Amniotic stem cell (primary cell): ENCODE measurements around the gene RELL1.

Experiments used
- DNase-seq: peaks from one replicate; lab custom pipeline; 2025; lab: John Stamatoyannopoulos, UW

The RELL1 gene, protein sequence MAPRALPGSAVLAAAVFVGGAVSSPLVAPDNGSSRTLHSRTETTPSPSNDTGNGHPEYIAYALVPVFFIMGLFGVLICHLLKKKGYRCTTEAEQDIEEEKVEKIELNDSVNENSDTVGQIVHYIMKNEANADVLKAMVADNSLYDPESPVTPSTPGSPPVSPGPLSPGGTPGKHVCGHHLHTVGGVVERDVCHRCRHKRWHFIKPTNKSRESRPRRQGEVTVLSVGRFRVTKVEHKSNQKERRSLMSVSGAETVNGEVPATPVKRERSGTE

DNA sequence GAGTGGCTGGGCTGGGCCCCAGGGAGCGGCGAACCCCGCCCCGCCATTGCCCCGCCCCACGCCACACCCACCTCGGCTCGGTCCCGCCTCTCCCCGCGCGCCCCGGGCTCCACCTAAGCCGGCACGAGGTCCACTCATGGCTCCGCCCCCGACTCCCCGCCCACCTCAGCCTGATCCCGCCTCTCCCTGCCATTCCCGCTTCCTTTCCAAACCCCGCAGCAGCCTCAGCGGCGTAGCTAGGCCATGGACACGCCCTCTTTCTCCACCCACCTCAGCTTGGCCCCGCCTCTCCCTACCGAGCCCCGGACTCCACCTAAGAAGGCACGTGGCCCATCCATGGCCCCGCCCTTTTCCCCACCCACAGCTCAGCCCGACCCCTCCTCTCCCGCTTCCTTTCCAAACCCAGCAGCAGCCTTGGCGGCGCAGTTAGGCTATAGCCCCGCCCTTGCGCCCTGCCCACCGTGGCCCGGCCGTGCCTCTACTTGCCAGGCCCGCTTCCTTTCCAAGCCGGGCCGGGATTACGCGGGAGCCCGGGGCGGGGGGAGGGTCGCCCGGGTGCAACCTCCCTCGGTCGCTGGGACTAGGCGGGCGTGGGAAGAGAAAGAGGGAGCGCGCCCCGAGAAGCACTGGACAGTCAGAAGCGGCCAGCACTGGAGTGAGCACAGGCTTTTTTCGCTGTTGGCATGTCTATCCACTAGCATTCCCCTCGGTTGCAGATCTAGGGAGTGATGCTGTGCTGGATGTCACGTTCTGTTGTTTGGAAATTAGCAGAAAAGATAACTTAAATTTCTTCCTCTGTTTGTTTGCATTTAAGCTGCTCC is at the start of gene RELL1:
Gene RELL1 (minus strand): TSS at position 4 of the 821 bp plus-strand sequence. CDS start 89 bp downstream, outside the sequence.
- DNase-seq, result peak; percentile 98

DNA sequence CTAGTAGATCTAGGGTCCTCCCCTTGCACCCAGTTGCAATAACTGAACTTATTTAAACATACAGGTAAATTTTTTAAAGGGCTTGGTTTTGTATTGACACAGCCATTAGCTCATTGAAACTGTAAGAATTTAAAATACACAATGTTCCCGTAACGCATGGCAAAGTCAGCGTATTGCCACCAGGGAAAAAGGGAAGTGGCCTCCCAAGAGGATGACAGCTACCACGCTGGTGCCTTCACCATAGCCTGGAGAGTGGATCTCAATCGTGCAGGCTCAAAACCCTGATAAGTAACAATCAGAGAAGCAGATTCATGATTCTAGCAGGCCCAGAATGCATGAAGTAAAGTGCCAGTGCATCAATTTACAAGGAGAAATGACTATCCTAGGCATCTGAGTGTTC is 49.4 kb upstream of the RELL1 start:
- DNase-seq, result no peak

DNA sequence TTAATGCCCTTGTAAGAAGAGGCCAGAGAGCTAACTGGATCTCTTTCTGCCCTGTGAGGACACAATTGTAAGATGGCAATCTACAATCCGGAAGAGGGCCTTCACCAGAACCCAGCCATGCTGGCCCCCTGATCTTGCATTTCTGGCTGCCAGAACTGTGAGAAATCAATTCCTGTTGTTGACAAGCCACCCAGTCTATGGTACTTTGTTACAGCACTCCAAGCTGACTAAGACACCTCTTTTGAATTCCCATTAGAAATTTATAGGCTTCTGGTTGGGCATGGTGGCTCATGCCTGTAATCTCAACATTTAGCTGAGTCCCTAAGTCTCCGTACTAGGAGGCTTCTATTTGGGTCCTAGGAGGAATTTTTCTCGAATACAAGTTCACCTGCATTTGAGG is 48.8 kb upstream of the RELL1 start:
- no peak for DNase-seq

DNA sequence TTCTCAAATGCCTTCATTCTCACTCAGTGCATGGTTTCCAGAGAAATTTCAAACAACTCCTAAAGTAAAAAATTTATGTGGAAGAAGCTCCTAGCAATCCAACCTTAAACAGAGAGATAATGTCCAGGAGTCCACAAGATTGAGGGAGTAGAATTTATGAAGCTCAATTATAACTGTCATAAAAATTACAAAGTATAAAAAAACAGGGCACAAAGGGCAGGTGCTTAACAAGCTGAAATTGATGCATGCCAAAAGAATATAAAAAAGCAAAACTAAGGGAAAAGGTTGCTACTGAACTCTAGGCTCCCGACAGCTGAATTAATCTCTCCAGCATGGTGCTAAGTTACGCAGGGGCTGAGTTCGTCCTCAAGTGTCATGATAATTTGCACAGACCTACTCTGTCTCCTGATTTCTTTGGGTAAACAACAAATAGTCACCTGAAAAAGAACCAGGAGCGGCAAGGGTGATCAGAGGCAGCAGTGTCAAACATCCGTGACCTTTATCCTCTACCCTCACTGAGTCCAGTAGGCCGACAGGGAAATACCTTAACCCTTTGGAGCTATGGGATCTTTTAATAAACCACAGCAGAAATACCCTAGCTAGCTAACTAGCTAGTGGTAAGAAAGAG is 47.2 kb upstream of the RELL1 start:
- no peak for DNase-seq

DNA sequence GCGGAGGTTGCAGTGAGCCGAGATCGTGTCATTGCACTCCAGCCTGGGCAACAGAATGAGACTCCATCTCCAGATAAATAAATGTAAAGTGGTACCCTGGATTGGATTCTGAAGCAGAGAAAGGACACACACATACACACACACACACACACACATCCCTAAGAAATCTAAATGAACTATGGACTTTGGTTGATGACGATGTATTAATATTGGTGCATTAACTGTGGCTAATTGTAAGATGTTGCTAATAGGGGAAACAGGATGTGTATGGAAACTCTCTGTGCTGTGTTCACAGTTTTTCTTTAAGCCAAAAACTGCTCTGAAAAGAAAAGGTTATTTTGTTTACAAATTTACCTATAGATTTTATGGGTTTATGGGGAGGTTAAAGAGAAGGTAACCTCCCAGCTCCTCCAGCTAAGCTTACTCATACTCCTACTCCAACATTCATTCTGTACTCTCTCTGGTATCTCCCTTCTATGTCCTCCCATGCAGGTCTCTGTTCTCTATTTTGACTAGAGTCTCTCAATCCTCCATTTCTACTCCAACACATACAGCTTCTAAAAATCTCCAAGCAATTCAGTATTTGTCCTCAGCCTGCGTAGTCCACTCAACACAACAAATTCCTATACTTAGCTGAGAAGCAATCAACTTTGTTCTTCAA is 46.5 kb upstream of the RELL1 start:
- no peak for DNase-seq

DNA sequence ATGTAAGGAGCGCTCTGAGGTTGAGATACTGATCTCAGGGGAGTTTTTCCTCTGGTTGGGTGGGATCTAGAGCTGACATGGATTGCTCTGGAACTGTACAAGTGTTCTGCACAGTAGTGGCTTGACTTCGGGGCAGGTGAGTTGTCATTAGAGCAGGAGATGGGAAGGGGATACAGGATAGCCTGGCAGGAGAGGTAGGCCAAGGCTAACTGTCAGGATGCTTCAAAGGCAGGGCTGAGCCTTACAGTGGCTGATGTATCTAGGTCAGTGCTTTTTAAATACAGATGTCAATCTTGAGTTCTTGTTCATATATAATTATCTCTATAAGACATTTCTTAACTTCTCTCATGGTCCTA is 43.5 kb upstream of the RELL1 start:
- no peak for DNase-seq

DNA sequence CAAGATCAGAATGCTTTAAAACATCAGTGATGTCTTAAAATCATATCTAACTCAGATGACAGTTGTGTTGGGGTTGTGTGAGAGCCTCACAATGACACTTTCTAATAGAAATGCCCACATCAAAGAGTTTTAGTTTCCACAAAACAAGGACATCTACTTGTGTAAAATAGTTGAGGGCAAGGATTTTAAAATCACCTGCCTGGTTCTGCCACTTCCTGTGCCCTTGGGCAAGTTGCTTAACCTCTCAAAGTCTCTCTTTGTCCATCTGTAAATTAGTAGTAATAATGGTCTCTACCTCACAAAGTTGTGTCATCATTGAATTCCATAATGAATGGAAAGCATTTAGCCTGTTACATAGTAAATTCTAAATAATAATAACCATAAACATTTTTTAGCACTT is 41.9 kb upstream of the RELL1 start:
- DNase-seq, result no peak

DNA sequence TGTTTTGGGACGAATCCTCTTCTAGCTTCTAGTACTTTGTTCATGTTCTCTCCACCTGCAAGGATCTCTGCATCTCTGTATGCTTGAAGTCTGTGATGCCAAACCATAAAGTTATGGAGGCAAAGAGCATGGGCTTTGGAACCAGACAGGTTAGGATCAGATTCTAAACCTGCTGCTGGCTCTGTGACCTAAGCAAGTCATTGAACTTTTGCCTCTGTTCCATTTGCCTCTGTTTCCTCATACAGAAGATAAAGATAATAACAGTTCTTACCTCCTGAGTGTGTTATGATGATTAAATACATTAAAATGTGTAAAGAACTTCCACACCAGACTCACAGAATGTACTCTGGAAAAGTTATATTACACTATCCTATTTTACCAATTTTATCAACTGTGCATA is 41.5 kb upstream of the RELL1 start:
- no peak for DNase-seq

DNA sequence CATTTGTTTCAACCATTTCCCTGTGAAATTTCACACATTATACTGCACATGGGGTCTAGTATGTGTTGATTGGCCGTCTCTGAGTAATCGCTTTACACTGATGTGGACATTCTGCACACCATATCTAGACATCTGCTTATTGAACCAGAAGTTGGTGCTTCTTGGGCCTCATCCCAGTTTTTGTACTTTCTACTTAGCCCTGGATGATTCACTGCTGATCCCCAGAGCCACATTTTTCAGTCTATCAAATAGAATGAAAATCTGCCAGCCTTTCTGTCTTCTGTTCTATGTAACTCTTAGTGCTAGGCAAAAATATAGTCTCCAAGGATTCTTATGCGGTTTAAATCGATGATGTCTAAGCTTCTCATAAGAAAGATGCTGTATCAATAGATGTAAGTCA is 40.5 kb upstream of the RELL1 start:
- DNase-seq, result no peak

DNA sequence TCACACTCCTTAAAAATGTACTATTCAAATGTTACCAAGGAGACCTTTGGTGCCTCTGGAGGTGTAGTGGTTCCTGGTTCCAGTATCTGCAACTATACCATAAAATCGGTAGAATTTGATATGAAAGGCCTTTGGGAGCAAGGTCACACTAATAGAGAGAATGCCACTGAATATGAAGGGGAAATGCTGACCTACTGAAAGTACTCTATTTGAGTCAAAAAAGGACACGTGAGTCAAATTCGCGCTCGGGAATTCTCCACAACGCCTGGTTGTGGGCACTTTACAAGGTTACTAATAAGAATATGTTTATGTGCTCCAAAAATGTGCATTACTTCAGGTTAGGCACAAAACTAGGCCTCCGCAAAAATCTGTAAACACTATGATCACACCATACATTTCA is 39.5 kb upstream of the RELL1 start:
- DNase-seq, result no peak

DNA sequence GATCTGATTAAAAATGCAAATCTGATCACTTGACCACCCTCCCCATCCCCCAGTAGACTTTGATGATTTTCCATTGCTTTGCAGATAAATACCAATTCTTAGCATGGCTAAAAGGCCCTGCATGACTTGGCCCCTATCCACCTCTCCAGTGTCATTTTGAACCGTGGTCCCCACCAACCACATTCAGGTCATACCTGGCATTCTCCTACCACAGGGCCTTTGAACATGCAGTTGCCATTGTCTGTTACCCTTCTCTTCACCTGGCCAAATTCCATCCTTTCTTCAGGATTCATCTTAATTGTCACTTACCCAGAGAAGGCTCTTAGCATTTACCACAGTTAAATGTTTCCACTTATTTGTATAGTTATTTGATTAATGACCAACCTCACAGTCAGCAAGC is 36.9 kb upstream of the RELL1 start:
- no peak for DNase-seq

DNA sequence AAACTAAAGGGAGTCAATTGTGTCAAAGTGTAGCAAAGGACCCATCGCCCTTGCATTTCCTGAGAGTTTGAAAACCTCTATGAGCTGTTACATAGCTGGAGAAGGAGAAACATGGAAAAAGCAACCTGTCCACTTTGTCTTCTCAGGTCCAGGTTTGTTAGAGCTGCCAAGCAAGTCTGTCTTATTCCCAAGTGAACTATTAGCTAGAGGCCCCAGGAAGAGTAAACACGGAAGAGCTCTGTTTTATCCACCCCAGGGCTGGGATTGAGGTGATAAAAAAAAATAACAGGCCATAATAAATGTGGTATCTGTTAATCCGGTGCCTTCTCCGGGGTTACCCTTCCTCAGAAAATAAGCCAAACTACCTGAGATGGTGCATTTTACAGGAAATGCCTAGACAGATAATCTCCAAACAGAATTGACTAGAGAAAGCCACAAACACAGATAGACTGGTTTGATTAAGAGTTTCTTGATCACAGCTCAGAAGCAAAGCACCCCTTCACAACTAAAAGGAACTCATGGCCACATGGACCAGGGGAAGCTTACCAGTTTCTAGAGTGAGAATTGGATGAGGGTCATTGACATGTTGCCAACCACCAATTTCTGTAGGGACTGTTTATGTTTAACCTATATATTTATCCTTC is 35.9 kb upstream of the RELL1 start:
- no peak for DNase-seq

DNA sequence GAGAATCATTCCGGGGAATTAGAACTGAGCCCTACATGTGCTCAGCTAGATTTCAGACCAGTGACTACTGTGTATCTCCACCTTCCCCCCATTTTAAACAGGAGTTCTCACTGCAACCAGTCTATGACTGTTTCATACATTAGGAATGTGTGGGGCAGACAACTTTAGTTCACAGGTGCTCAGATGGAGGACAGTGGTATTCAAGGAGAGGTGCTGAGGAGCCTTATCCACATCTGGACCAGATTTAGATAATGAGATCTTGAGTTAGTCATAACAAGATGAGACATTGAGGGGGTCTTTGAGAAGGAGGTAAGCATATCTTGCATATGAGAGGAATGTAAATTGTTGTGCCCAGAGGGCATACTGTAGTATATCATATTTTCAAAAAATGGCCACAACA is 32.8 kb upstream of the RELL1 start:
- no peak for DNase-seq

DNA sequence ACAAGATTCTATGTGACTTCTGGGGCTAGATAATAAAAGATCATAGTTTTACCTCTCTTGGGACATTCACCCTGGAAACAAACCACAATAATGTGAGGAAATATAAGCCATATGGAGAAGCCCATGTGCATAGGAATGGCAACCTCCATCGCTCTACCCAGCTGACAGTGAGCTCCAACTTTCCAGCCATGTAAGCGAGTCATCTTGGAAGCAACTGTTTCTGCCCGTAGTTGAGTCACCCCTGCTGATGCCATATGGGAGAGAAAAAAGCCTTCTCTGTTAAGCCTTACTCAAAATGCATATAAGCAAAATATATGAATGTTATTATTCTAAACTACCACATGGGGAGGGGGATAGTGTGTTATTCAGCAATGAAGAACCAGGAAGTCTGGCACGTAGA is 31.4 kb upstream of the RELL1 start:
- DNase-seq, result no peak

DNA sequence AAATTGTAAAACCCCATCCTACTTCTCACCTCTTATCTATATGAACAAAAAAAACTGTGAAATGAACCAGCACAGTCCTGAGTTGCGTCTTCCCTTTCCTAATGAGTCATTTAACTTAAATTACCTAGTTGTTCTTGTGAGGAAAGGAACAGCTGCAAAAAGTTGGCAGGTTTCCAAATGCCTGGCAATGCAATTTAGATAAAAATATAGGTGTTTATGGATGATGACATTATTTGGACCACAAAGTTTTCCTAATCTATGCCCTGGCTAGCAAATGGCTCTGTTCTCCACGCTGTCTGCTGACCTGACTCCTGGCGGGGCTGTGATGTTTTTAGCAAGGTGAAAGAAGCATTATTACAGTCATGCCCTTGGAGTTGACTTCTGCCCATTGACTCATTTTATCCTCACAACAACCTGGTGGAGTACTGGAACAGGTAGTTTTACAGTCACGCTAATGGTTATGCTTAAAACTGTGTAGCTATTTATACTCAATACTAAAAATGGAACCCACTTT is 29.8 kb upstream of the RELL1 start:
- no peak for DNase-seq

DNA sequence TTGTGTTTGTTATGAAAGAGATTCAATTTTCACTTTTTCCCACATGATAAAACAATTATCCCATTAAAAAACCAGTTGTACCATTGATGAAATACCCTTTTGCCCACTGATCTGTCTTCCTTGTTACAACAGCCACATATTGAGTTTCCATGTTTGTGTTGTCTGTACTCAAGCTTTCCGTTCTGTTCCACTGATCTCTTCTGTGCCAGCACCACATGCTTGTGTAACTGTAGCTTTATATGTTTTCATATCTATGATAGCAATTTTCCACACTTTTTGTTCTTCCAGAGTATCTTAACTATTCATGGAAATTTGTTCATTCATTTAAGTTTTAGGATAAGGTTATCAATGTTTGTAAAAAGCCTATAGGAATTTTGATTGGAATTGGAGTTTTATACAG is 24.3 kb upstream of the RELL1 start:
- no peak for DNase-seq

DNA sequence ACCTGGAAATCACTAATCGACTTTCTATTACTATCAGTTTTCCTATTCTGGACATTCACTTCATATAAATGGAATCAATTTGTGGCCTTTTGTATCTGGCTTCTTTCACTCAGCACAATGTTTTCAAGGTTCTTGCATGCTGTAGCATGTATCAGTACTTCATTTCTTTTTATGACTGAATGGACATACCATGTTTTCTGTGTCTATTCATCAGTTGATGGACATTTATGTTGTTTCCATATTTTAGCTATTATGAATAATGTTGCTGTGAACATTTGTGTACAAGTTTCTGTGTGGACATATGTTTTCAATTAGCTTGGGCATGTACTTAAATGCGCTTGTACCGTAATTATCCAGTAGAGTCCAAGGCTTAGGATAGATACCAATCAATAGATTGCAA is 19.9 kb upstream of the RELL1 start:
- DNase-seq, result no peak

DNA sequence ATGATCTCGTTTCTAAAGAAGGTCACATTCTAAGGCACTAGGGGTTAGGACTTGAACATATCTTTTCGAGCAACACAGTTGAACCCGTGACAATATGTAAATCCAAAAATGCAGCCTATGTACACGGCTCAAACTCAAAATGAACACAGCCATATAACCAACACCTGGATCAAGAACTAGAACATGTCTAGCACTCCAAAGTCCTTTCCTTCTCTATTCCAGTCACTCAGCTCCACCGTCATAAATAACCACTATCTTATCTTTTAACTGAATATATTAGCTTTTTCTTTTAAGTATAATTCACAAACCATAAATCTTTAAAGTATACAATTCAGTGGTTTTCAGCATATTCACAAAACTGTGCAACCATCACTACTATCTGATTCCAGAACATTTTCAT is 19.4 kb upstream of the RELL1 start:
- no peak for DNase-seq

DNA sequence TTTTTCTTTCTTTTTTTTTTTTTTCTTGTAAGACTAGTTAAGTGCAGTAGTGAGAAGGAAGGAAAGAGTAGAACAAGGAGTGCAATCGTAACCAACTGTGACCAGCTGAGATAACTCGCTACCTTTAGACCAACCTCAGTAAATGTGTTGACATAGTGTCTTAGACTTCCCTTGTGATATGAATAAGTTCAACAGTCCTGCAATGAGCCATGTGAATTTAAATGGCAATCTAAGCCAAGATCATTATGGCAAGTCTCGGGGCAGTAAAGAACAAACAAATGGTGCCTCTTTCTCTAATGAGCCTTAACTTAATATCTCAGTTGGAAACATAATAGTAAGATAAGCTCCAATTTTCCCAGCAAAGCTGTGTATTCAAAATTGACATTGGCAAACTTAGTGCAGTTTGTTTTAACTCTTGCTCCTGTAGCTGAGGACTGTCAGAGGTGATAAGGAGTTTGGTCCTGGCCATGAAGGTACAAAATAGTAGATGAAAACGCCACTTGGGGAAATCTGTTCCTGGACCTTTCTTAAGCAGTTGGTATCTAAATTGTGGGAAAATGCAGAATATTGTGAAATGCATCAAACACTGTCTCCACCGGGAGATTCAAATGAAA is 13.8 kb upstream of the RELL1 start:
- no peak for DNase-seq

DNA sequence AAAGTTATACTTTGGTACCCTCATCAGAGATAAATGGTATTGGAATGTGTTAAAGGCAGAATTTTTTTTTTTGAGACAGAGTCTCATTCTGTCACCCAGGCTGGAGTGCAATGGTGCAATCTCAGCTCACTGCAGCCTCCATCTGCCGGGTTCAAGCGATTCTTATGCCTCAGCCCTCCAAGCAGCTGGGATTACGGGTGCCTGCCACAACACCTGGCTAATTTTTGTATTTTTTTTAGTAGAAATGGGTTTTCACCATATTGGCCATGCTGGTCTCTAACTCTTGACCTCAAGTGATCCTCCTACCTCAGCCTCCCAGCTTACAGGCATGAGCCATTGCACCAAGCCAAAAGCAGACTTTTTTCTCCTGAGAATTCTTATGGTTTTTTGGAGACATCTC is 11.4 kb upstream of the RELL1 start:
- no peak for DNase-seq

DNA sequence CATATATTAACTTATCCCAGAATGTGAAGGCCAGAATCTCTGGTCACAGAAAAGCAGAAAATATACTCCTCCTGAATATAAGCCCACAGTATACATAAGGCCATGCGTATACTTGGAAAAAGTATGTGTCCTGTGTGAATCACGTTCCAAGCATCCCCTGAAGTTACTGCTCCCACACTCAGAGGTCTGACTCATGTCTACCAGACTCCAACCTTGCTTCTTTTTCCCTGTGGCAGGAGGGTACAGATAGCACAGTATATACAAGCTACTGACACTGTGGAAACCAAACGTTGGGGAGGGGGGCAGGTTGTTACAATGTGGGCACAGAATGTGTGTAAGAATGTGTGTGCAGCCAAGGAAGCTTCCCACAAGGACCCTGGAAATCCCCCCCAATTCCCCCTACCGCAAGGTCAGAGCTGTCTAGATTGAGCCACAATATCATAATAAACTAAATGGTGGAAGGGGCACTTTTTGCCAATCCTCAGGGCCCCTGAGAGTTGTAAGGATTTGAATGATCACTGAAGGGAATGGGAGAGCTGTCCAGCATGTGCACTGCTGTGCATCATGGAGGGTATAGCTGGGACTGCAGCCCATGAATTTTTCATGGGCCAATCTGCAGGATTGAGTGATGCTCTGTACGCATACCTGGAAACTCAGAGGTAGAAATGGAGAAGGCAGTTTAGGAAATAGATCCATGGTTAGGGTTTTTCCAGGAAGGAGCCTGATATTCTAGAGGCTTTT is 7.4 kb upstream of the RELL1 start:
- peak; percentile 72 for DNase-seq
